SK-N-SH (cell line): ENCODE data around the gene STIM2. TPM values are rescaled to one million over a fixed set of nuclear protein-coding genes. Genes with fewer than 3 reads are reported as not detected.
A peak's percentile ranks its signal among the peaks of the same experiment; 100 is the strongest.

Experiments used
- CTCF ChIA-PET: fragments of 300-600, 350-600 bp; formaldehyde crosslinking; extraction: SDS; loops from one replicate; lab custom pipeline; 2021; lab: Yijun Ruan, JAX
- POLR2A ChIA-PET: fragments of 350-600 bp; sonication (Branson Sonifier 250); formaldehyde crosslinking; extraction: SDS; loops from one replicate; lab custom pipeline; 2020; ENCODE audit warnings: antibody characterized with exemption, inconsistent platforms; lab: Yijun Ruan, JAX
- DNase-seq: peaks from one replicate; pipeline ENCODE4 v3.0.0; 2012
- H2AFZ ChIP-seq: fragments of 200-600 bp; sonication (generic); 2 replicates; pipeline ENCODE4 v1.8.1; 2016; ENCODE audit warnings: antibody characterized with exemption, mild to moderate bottlenecking, low read depth
- H3F3A ChIP-seq: fragments of 200-600 bp; sonication (generic); replicated peaks from 2 replicates; pipeline ENCODE3; 2016; ENCODE audit warnings: antibody characterized with exemption, mild to moderate bottlenecking; ENCODE audit not compliant: insufficient read depth
- H3K27ac ChIP-seq, 2 experiments: fragments of 200-500 bp in 1 of 2; fragments of 200-600 bp in 1 of 2; sonication (Bioruptor generic) in 1 of 2; sonication (generic), shearing (Covaris generic) in 1 of 2; 2 replicates each; pipeline versions ENCODE4 v1.5.1 to v1.6.1; 2014 to 2016; ENCODE audit warnings: low read depth in 2 of 2, inconsistent platforms in 1 of 2, low read length in 1 of 2, mild to moderate bottlenecking in 1 of 2, mixed read lengths in 1 of 2
- H3K27me3 ChIP-seq: fragments of 200-600 bp; sonication (generic), shearing (Covaris generic); 2 replicates; pipeline ENCODE4 v1.6.1; 2016; ENCODE audit warnings: mixed run types; ENCODE audit not compliant: insufficient read depth
- H3K36me3 ChIP-seq, 2 experiments: fragments of 200-500 bp in 1 of 2; fragments of 200-600 bp in 1 of 2; sonication (Bioruptor generic) in 1 of 2; sonication (generic) in 1 of 2; replicated peaks in 1 of 2; 2 replicates each; pipeline versions ENCODE3 to v1.5.1; 2014 to 2016; ENCODE audit warnings: low read length in 1 of 2, mild to moderate bottlenecking in 1 of 2; ENCODE audit not compliant: insufficient read depth in 2 of 2, control insufficient read depth in 1 of 2
- H3K4me1 ChIP-seq, 2 experiments: fragments of 200-500 bp in 1 of 2; fragments of 200-600 bp in 1 of 2; sonication (Bioruptor generic) in 1 of 2; sonication (generic), shearing (Covaris generic) in 1 of 2; 2 replicates each; pipeline versions ENCODE4 v1.5.1 to v1.6.1; 2014 to 2016; ENCODE audit warnings: low read depth in 1 of 2, low read length in 1 of 2, mixed run types in 1 of 2; ENCODE audit not compliant: insufficient read depth in 2 of 2, control insufficient read depth in 1 of 2
- H3K4me2 ChIP-seq: fragments of 200-600 bp; sonication (generic), shearing (Covaris generic); 2 replicates; pipeline ENCODE4 v1.6.1; 2017; ENCODE audit warnings: mixed run types
- H3K4me3 ChIP-seq, 2 experiments: fragments of 200-500 bp in 1 of 2; fragments of 200-600 bp in 1 of 2; sonication (Bioruptor generic) in 1 of 2; sonication (generic), shearing (Covaris generic) in 1 of 2; 2 replicates each; pipeline versions ENCODE4 v1.5.1 to v1.8.1; 2014 to 2016; ENCODE audit warnings: low read depth in 2 of 2, inconsistent platforms in 1 of 2, low read length in 1 of 2, mild to moderate bottlenecking in 1 of 2, mixed read lengths in 1 of 2, moderate library complexity in 1 of 2
- H3K79me2 ChIP-seq: fragments of 200-600 bp; sonication (generic); 2 replicates; pipeline ENCODE4 v1.8.1; 2017; ENCODE audit warnings: mild to moderate bottlenecking; ENCODE audit not compliant: insufficient read depth
- H3K9ac ChIP-seq: fragments of 200-600 bp; sonication (generic); 2 replicates; pipeline ENCODE4 v1.6.1; 2017; ENCODE audit warnings: mixed run types
- H3K9me2 ChIP-seq: fragments of 200-600 bp; sonication (generic); 2 replicates; pipeline ENCODE4 v1.6.1; 2017; ENCODE audit warnings: mixed run types
- H3K9me3 ChIP-seq: fragments of 200-600 bp; sonication (generic); 2 replicates; pipeline ENCODE4 v1.6.1; 2017; ENCODE audit warnings: mixed run types, mild to moderate bottlenecking, moderate library complexity
- H4K20me1 ChIP-seq: fragments of 200-600 bp; sonication (generic); 2 replicates; pipeline ENCODE4 v1.6.1; 2017; ENCODE audit warnings: mild to moderate bottlenecking, mixed run types; ENCODE audit not compliant: insufficient read depth
- ELF1 ChIP-seq: IDR thresholded peaks from 2 replicates; pipeline ENCODE4 v1.4.0; 2012
- EZH2phosphoT487 ChIP-seq: fragments of 200-600 bp; sonication (generic); IDR thresholded peaks from 2 replicates; pipeline ENCODE4 v1.6.1; 2017; ENCODE audit warnings: low read depth, mixed run types, mild to moderate bottlenecking, antibody characterized with exemption, moderate library complexity, borderline replicate concordance
- GABPA ChIP-seq: IDR thresholded peaks from 2 replicates; pipeline ENCODE4 v1.4.0; 2012; ENCODE audit warnings: low read depth, mild to moderate bottlenecking
- MXI1 ChIP-seq: IDR thresholded peaks from 2 replicates; pipeline ENCODE4 v1.6.1; 2012; ENCODE audit warnings: mild to moderate bottlenecking, low read depth, low read length, improper control_type of control experiment
- NRF1 ChIP-seq: IDR thresholded peaks from 2 replicates; pipeline ENCODE4 v1.6.1; 2012; ENCODE audit warnings: low read depth, mild to moderate bottlenecking, low read length
- RAD21 ChIP-seq: IDR thresholded peaks from 2 replicates; pipeline ENCODE4 v1.6.1; 2012; ENCODE audit warnings: mild to moderate bottlenecking, low read length
- RFX5 ChIP-seq: IDR thresholded peaks from 2 replicates; pipeline ENCODE4 v1.6.1; 2012; ENCODE audit warnings: mild to moderate bottlenecking, improper control_type of control experiment, low read length
- RXRA ChIP-seq: IDR thresholded peaks from 2 replicates; pipeline ENCODE4 v1.4.0; 2012; ENCODE audit warnings: low read depth, mild to moderate bottlenecking, borderline replicate concordance
- TEAD4 ChIP-seq: IDR thresholded peaks from 2 replicates; pipeline ENCODE4 v1.4.0; 2012; ENCODE audit warnings: mild to moderate bottlenecking, borderline replicate concordance; ENCODE audit not compliant: insufficient read depth
- WGBS: methylation state at CpG from one replicate; pipeline ENCODE4 v1.1.6; 2017; ENCODE audit warnings: low lambda C conversion rate; 5-methylcytosine and 5-hydroxymethylcytosine counted together
- polyA plus RNA-seq, 3 experiments: library from polyadenylated mRNA; depleted of rRNA; stranded (reverse); fragments of >200 nt; gene quantifications; 2 replicates each; pipeline ENCODE4 v1.2.3, GENCODE V29; 2012
- TF ChIP-seq, protein P1 (sequence below): fragments of 150-350 bp; IDR thresholded peaks from 2 replicates; pipeline ENCODE4 v1.6.1; 2017; ENCODE audit warnings: antibody characterized with exemption, low read length, low read depth, borderline replicate concordance

Gene STIM2
- polyA plus RNA-seq, 1 of the 3 experiments (the other 2 are of a cell fraction) = 14.7 TPM

- peaks cover 38% of the 10 kb centered on the region for H3K79me2 ChIP-seq
- H3F3A ChIP-seq = peaks cover 14% of the 10 kb centered on the region
- no peaks in the 10 kb centered on the region for H3K36me3 ChIP-seq
- H3K4me1 ChIP-seq = peaks cover 13 to 20% of the 10 kb centered on the region in 2 experiments; a peak in 3 of 4 replicates
- no peaks in the 10 kb centered on the region for H3K9me3 ChIP-seq
- ChIA-PET POLR2A (interaction anchor here (0.7 to 1.2 kb wide), 2 partner anchors 34 to 57 kb away, joined by 3 to 4 read pairs; no protein-coding TSS in a partner anchor), CTCF (interaction anchor here (0.6 to 2.2 kb wide), 8 partner anchors 8 to 883 kb away, joined by 3 to 7 read pairs (median 4); no protein-coding TSS in a partner anchor)
- peak overlapping the region; percentile 78; the same call in 1 of the 2 replicates for H2AFZ ChIP-seq
- peak overlapping the region; percentile 70 to 90 for H3K27ac ChIP-seq
- no peaks in the 10 kb centered on the region for H3K9me2 ChIP-seq
- peak overlapping the region; percentile 60 for H3K9ac ChIP-seq
- DNase-seq = peak; percentile 68
- WGBS = 3% methylated on average over 11 of the region's 70 CpGs
- H4K20me1 ChIP-seq = peaks cover 5% of the 10 kb centered on the region; the same call in 1 of the 2 replicates
- TF ChIP-seq EZH2phosphoT487 (no peak), GABPA (0 out of 2 replicates have a peak, but pooled peaks have one; percentile 0)
- no peaks in the 10 kb centered on the region for H3K27me3 ChIP-seq
- H3K4me2 ChIP-seq = peak overlapping the region; percentile 86
- peak overlapping the region; percentile 84 to 87 for H3K4me3 ChIP-seq
These were observed 337 bp downstream of the STIM2 start for GRCh38 chr4:26860922-26861433.

DNA sequence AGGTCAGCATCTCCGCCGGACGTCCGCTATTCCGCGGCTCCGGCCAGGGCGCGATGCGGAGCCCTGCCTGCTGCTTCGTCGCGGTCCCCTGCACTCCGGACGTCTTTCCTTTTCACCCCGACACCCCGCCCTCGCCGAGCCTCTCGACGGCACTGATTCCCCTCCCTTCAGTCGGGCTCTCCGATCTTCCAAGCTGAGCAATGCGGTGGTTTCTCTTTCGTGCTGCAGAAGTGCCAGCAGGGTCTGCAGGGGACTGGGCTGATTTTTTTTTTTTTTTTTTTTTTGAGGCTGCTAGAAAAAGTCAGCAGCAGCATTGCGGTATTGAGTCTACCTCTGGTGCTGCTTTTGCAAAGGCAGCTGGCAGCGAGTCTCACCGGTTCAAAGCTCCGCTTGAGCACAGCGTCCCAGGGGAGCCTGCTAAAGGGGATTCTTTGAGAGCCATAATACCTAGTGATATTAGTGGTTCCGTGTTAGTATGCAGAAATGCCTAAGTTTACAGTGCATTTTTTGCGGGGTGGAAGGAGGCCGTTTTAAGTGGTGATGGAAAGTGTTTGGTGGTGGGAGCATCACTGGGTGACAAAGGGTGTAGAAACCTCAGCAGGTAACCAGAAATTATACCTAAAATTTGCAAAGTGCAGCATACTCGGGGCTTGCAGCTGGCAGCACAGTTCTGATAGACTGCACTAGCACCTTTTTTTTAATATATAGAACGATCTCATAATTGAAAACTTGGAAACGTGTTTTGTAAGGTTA is 969 bp downstream of the STIM2 start:
- Histone ChIP-seq H3K4me1 (peaks cover 13 to 20% of the 10 kb centered on the region in 2 experiments; a peak in 3 of 4 replicates), H3K9ac (peak overlapping the region; percentile 60), H3K4me3 (peak overlapping the region; percentile 84 to 87), H3K79me2 (peaks cover 45% of the 10 kb centered on the region), H3F3A (peaks cover 12% of the 10 kb centered on the region), H2AFZ (peak overlapping the region; percentile 78; the same call in 1 of the 2 replicates)
- WGBS = under 1% methylated on average over 20 of the region's 36 CpGs
- POLR2A ChIA-PET = interaction anchor here (0.7 kb wide), 1 partner anchor 34 kb away, joined by 3 read pairs; no protein-coding TSS in a partner anchor
- TF ChIP-seq ELF1 = no peak
- 0 out of 2 replicates have a peak, but pooled peaks have one; percentile 34 for TF ChIP-seq MXI1
- 0 out of 2 replicates have a peak, but pooled peaks have one; percentile 5 for TF ChIP-seq GABPA
- TF ChIP-seq, all 33 proteins: peak for 2
- no peaks in the 10 kb centered on the region for H3K36me3 ChIP-seq
- peaks cover 5% of the 10 kb centered on the region; the same call in 1 of the 2 replicates for H4K20me1 ChIP-seq
- H3K27me3 ChIP-seq = no peaks in the 10 kb centered on the region
- peak overlapping the region; percentile 86 for H3K4me2 ChIP-seq
- peak; percentile 61 for DNase-seq
- no peaks in the 10 kb centered on the region for H3K9me3 ChIP-seq
- CTCF ChIA-PET = interaction anchor here (0.6 to 2.2 kb wide), 5 partner anchors 130 to 884 kb away, joined by 3 to 7 read pairs (median 3); no protein-coding TSS in a partner anchor
- no peaks in the 10 kb centered on the region for H3K9me2 ChIP-seq
- peak overlapping the region; percentile 70 to 90 for H3K27ac ChIP-seq

DNA sequence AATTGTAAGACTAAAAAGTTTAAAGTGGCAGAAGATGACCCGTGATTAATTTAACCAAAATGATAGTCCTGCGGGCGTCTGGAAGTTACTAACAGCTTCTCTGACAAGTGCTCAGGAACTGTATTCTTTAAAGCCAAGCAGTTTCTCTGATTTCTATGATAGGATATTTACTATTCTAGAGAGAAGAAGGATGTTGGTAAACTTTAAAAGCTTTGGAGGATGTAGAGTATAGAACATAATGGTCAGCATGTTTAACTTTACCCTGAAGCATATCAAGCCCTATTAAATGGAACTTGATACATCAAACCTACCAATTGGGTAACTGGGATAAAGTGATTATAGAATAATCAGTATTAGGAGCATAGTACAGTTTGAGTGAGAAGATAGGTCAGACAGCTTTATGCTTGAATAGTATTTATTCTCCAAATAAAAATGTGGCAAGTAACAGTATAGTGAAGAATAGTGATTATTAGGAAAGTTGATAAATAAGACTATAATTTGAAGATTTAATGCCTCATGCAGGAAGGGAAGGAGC is 1.8 kb downstream of the STIM2 start:
- CTCF ChIA-PET = interaction anchor here (1.2 kb wide), 1 partner anchor 130 kb away, joined by 3 read pairs; no protein-coding TSS in a partner anchor
- Histone ChIP-seq H3K4me1 (peaks cover 13 to 20% of the 10 kb centered on the region in 2 experiments; a peak in 3 of 4 replicates), H3K36me3 (no peaks in the 10 kb centered on the region), H3K4me2 (peak overlapping the region; percentile 86), H3K9ac (peak overlapping the region; percentile 60; the same call in 1 of the 2 replicates), H2AFZ (peak overlapping the region; percentile 78), H3K9me2 (no peaks in the 10 kb centered on the region), H3K4me3 (peak overlapping the region; percentile 84 to 87), H3K27me3 (no peaks in the 10 kb centered on the region), H3K79me2 (peaks cover 47% of the 10 kb centered on the region), H4K20me1 (peaks cover 5% of the 10 kb centered on the region; the same call in 1 of the 2 replicates), H3F3A (peaks cover 7% of the 10 kb centered on the region), H3K27ac (peak overlapping the region in 1 of 2 experiments; percentile 70; a peak in 1 of 4 replicates), H3K9me3 (no peaks in the 10 kb centered on the region)
- POLR2A ChIA-PET = no interaction called here
- WGBS = 4% methylated on average over 3 of the region's 3 CpGs
- no peak for DNase-seq
- TF ChIP-seq RAD21 (no peak), RFX5 (no peak), NRF1 (no peak), TEAD4 (no peak), RXRA (no peak)
- TF ChIP-seq, protein P1, sequence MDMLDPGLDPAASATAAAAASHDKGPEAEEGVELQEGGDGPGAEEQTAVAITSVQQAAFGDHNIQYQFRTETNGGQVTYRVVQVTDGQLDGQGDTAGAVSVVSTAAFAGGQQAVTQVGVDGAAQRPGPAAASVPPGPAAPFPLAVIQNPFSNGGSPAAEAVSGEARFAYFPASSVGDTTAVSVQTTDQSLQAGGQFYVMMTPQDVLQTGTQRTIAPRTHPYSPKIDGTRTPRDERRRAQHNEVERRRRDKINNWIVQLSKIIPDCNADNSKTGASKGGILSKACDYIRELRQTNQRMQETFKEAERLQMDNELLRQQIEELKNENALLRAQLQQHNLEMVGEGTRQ = no peak
